Testis (tissue), 2 donors: Measurements from ENCODE around the gene FCER1G.

Source experiments
- POLR2A ChIP-seq: fragments of 450-650 bp; IDR thresholded peaks from one replicate; pipeline ENCODE4 v1.6.1; 2017; ENCODE audit warnings: antibody characterized with exemption, mild to moderate bottlenecking, moderate library complexity
- TF ChIP-seq, protein P1 (sequence below), 3 experiments: fragments of 450-650 bp in 2 of 3; fragments of 200-600 bp in 1 of 3; sonication (generic) in 1 of 3; IDR thresholded peaks; one replicate each; pipeline ENCODE4 v1.5.1; 2016 to 2019; ENCODE audit warnings: antibody characterized with exemption in 3 of 3, mild to moderate bottlenecking in 2 of 3, moderate library complexity in 1 of 3

DNA sequence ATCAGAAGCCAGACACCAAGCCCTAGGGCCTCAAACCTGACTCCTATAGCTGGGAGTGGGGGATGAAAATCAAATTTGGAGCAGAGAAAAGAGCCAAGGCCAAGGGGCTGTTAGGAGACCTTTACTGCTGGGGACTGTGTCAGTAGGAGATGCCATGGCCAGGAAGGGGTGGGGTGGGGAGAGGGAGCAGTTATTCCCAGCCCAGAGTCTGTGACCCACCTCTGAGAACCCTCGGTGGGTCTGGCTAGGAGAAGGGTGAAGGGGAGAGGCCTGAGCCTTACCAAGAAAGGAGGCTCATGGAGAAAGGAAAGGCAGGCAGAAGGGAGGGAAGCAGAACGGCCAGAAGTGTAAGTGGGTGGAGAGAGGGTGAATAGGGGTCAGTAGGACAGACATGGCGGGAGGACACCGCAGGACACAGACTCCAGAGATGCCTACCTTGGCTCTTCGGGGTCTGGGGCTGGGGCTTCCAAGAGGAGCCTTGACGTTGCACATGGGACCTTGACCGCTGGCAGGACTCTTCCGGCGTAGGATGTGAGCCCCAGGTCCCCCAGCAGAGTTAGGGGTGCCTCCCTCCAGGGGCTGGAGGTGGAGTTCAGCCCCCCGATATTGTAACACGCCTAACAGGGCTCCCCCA, 17.4 kb upstream of the FCER1G start:
- TF ChIP-seq, protein P1, sequence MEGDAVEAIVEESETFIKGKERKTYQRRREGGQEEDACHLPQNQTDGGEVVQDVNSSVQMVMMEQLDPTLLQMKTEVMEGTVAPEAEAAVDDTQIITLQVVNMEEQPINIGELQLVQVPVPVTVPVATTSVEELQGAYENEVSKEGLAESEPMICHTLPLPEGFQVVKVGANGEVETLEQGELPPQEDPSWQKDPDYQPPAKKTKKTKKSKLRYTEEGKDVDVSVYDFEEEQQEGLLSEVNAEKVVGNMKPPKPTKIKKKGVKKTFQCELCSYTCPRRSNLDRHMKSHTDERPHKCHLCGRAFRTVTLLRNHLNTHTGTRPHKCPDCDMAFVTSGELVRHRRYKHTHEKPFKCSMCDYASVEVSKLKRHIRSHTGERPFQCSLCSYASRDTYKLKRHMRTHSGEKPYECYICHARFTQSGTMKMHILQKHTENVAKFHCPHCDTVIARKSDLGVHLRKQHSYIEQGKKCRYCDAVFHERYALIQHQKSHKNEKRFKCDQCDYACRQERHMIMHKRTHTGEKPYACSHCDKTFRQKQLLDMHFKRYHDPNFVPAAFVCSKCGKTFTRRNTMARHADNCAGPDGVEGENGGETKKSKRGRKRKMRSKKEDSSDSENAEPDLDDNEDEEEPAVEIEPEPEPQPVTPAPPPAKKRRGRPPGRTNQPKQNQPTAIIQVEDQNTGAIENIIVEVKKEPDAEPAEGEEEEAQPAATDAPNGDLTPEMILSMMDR (IDR thresholded peaks at IDR 0.05), result no peak
- TF ChIP-seq POLR2A, result no peak
